GM23338 (cell line): ENCODE results near the gene KLHDC9.

ENCODE experiments used
- EZH2 ChIP-seq: fragments of 200-600 bp; sonication (generic); IDR thresholded peaks from one replicate; pipeline ENCODE4 v1.8.0; 2017; ENCODE audit warnings: antibody characterized with exemption, mild to moderate bottlenecking, low read depth; ENCODE audit not compliant: unreplicated experiment
- STAT1 ChIP-seq: IDR thresholded peaks from one replicate; pipeline ENCODE4 v1.6.1; 2016; ENCODE audit warnings: antibody characterized with exemption; ENCODE audit not compliant: unreplicated experiment
- TF ChIP-seq, protein P1 (sequence below), 2 experiments: fragments of 200-600 bp in 1 of 2; sonication (generic) in 1 of 2; conservative IDR thresholded peaks; 2 replicates each; pipeline versions ENCODE4 v1.5.1 to v1.6.1; 2016 to 2017; ENCODE audit warnings: antibody characterized with exemption in 2 of 2, low read depth in 2 of 2, mild to moderate bottlenecking in 2 of 2, moderate library complexity in 1 of 2

DNA sequence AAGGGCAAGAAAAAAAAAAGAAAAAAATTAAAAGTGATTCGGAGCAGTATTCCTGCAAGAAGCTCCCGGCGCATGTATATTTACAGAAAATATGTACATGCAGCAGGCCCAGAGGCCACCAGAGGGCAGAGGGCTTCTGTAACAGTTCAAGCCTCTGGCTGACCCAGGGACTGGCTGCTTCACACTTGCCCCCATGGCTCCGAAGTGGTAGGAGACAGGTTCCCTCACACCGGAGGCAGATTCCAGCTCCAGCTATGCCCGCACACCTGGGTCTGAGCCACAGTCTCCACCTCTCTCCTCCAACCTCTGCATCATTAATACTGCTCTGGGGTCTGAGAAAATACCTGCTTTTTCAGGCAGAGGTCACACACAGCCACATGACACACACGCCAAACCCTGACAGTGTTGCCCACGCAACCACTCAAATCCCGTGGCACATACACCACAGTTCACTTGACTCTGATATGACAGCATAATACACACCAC lies 26.2 kb upstream of the KLHDC9 start:
- TF ChIP-seq, protein P1, sequence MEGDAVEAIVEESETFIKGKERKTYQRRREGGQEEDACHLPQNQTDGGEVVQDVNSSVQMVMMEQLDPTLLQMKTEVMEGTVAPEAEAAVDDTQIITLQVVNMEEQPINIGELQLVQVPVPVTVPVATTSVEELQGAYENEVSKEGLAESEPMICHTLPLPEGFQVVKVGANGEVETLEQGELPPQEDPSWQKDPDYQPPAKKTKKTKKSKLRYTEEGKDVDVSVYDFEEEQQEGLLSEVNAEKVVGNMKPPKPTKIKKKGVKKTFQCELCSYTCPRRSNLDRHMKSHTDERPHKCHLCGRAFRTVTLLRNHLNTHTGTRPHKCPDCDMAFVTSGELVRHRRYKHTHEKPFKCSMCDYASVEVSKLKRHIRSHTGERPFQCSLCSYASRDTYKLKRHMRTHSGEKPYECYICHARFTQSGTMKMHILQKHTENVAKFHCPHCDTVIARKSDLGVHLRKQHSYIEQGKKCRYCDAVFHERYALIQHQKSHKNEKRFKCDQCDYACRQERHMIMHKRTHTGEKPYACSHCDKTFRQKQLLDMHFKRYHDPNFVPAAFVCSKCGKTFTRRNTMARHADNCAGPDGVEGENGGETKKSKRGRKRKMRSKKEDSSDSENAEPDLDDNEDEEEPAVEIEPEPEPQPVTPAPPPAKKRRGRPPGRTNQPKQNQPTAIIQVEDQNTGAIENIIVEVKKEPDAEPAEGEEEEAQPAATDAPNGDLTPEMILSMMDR (conservative IDR thresholded peaks at IDR 0.05; ENCODE audit: low read depth in 2 of 2) = peak; percentile 65 to 78
- TF ChIP-seq EZH2 (no peak), STAT1 (no peak)
